AG10803 (cell line): ENCODE data around the gene WDR70.
A peak's percentile ranks its signal among the peaks of the same experiment; 100 is the strongest.
"Not testable (repeated sequence)": the region's sequence is repeated elsewhere in the genome, so short reads cannot be mapped to it uniquely, and the experiment has no call there.

Experiments
- DNase-seq: peaks from one replicate; pipeline ENCODE4 v3.0.0; 2010; ENCODE audit warnings: low read depth
- H3K4me3 ChIP-seq: 2 replicates; pipeline ENCODE4 v1.5.1; 2011; ENCODE audit warnings: mild to moderate bottlenecking, low read length, control low read depth
- TF ChIP-seq, protein P1 (sequence below): conservative IDR thresholded peaks from 2 replicates; pipeline ENCODE4 v1.5.1; 2011; ENCODE audit warnings: mild to moderate bottlenecking, low read length, control low read depth, inconsistent platforms

Gene WDR70

GRCh38 chr5:37464581-37464980 lies 85.5 kb downstream of the WDR70 start:
- H3K4me3 ChIP-seq: not testable (repeated sequence)
- DNase-seq: peak; percentile 29
- TF ChIP-seq, protein P1, sequence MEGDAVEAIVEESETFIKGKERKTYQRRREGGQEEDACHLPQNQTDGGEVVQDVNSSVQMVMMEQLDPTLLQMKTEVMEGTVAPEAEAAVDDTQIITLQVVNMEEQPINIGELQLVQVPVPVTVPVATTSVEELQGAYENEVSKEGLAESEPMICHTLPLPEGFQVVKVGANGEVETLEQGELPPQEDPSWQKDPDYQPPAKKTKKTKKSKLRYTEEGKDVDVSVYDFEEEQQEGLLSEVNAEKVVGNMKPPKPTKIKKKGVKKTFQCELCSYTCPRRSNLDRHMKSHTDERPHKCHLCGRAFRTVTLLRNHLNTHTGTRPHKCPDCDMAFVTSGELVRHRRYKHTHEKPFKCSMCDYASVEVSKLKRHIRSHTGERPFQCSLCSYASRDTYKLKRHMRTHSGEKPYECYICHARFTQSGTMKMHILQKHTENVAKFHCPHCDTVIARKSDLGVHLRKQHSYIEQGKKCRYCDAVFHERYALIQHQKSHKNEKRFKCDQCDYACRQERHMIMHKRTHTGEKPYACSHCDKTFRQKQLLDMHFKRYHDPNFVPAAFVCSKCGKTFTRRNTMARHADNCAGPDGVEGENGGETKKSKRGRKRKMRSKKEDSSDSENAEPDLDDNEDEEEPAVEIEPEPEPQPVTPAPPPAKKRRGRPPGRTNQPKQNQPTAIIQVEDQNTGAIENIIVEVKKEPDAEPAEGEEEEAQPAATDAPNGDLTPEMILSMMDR: peak; percentile 29

GRCh38 chr5:37469383-37469782 lies 90.3 kb downstream of the WDR70 start:
- DNase-seq: peak; percentile 35
- H3K4me3 ChIP-seq: not testable (repeated sequence)

DNA sequence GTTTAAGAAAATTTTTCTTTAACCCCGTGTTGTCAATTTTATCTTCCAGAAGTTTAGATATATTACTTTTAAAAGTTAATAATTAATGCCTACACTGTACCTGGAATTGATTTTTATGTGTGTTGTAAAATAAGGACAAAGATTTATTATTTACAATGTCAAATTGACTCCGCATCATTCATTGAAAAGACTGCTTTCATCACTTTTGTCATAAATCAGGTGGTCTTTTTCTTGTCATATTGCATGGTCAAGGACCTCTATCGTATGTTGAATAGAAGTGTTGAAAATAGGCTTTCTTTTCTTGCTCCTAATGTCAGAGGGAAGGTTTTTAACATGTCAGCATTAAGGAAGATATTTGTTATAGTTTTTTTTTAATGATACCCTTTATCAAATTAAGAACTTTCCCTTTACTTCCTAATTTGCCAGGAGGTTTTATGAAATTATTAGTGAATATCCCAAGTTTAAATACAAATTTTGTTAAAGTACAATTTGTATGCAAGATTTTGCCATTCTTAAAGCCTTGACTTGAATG lies 92.6 kb downstream of the WDR70 start:
- no peak for DNase-seq
- TF ChIP-seq, protein P1: no peak
- no peak overlapping the region for H3K4me3 ChIP-seq

DNA sequence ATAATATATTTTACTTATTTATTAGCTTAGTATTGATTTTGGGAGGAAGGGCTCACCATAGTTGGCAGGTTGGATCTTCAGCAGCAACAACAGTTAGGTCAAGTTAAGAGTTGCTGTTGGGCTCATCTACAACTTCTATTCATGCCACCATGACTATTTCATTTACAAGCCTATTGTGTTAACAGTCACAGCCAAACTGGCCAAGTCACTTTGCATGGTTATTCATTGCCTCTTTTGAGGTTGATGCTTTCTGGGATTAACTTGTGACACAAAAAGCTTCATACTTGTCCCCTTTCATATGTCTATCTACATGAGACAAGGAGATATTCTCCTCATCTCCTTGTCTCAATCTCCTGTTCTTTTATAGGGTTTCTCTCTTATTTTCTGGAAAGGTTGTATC lies 98.3 kb downstream of the WDR70 start:
- H3K4me3 ChIP-seq: no peak overlapping the region
- TF ChIP-seq, protein P1: no peak
- DNase-seq: no peak

DNA sequence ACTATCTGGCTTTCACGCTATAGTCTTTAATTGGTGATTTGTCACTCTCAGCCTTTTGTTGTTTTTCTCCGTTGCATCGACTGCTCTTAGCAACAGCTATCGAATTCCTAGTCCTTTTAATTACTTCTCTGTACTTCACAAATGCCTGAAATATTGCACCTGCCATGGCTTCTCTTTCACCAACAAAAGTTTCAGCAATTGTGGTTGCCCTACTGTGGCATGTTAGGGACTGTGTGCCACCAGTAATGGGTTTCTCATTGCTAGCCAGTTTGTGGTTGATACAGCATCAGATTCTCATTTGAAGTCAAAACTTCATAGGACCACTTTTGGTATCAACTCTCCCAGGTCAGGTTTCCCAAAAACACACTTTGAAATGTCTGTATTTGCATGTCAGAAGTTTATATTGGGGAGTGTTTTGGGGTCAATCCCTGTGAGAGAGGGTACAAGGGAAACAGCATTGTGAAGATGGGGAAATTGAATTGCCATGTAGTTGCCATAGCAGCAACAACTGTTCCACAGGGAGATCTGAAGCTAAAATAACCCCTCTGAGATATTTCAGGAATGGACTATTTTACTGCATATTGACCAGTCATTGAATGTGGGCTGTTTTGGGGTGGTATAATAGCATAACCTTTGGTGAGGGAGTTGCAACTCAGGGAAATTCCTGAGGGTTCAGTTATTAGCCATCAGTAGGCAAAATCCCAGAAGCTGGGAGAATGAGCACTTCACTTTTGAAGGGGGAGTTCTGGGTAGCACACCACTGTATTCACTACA lies 99.2 kb downstream of the WDR70 start:
- no peak for DNase-seq
- H3K4me3 ChIP-seq: no peak overlapping the region
- TF ChIP-seq, protein P1: no peak

- not testable (repeated sequence) for DNase-seq, H3K4me3 ChIP-seq
Measured at GRCh38 chr5:37481395-37481794, 102.3 kb downstream of the WDR70 start.

DNA sequence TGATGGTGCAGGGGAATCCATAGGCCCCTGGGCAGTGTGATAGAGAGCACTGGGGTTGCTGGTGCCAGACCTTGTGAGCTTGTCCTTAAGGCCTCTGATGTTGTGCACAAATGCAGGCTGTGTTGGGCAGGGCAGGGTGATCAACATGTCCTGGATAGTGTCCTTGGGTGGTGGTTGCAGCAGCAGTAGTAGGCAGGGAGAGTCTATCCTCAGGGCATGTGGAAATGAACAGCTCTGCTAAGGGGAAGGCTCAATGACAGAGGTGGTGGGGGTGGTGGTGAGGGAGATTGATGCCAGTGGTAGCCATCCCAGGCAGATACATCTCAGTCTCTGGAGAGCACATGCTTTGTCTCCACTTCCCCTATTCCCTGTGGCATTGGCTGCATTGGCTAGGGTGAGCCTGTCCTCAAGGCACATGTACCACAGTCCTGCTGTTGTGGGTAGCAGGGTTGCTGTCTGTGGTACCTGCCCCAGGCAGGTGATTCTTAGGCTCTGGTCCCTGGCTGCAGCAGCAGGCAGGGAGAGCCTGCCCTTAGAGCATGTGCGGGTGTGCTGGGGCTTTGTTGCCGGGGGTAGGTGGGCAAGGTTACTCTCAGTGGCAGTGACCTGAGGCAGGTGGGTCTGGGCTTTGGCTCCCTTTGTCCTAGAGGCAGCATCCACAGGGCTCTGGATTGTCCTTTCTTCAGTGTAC lies 111.1 kb downstream of the WDR70 start:
- TF ChIP-seq, protein P1: no peak
- DNase-seq: no peak
- H3K4me3 ChIP-seq: no peak overlapping the region

- TF ChIP-seq, protein P1: no peak
- H3K4me3 ChIP-seq: no peak overlapping the region
- no peak for DNase-seq
Measured at GRCh38 chr5:37490931-37491330, 111.8 kb downstream of the WDR70 start.
